ENCODE measurements around the gene NCAPG2.

DNA sequence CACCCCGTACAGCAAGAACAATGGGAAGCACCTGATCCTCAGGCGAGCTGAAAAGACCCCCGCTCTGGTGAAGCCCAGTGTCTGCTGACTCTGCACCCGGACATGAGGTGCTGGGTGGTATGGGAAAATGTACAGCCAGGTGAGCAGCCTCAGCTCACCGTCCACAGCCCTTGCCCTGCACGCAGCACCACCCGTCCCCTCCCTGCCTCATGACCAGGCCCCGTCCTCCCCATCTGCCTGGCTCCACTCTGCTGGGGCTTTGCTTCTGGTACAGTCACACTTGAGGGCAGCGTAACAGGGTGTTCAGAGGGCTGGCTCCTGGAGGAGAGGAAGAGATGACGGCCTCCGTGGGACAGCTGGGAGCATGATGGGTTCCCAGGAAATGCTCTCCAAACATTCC, 49.1 kb downstream of the NCAPG2 start:
- TF ChIP-seq, protein P1, sequence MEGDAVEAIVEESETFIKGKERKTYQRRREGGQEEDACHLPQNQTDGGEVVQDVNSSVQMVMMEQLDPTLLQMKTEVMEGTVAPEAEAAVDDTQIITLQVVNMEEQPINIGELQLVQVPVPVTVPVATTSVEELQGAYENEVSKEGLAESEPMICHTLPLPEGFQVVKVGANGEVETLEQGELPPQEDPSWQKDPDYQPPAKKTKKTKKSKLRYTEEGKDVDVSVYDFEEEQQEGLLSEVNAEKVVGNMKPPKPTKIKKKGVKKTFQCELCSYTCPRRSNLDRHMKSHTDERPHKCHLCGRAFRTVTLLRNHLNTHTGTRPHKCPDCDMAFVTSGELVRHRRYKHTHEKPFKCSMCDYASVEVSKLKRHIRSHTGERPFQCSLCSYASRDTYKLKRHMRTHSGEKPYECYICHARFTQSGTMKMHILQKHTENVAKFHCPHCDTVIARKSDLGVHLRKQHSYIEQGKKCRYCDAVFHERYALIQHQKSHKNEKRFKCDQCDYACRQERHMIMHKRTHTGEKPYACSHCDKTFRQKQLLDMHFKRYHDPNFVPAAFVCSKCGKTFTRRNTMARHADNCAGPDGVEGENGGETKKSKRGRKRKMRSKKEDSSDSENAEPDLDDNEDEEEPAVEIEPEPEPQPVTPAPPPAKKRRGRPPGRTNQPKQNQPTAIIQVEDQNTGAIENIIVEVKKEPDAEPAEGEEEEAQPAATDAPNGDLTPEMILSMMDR (IDR thresholded peaks at IDR 0.05) = no peak
- TF ChIP-seq POLR2A (IDR thresholded peaks at IDR 0.05) = no peak
